A673 (cell line): Measurements from ENCODE around the gene HOMEZ. TPM values are rescaled to one million over a fixed set of nuclear protein-coding genes. Genes with fewer than 3 reads are reported as not detected.

Experiments
- Bru-seq: library from RNA; stranded (reverse); fragments of 400-500 nt; gene quantifications from one replicate; lab custom pipeline; 2021; lab: Mats Ljungman, UMichigan
- BruChase-seq, 2 experiments: library from RNA; stranded (reverse); fragments of 400-500 nt; gene quantifications; one replicate each; lab custom pipeline; 2021; lab: Mats Ljungman, UMichigan
- BruUV-seq: library from RNA; stranded (reverse); fragments of 400-500 nt; replicated peaks from 2 replicates; lab custom pipeline; 2021; lab: Mats Ljungman, UMichigan
- CTCF ChIA-PET: fragments of 300-600 bp; sonication (Branson Sonifier 250); formaldehyde crosslinking; loops from one replicate; lab custom pipeline; 2022; ENCODE audit warnings: antibody characterized with exemption; lab: Charles Lee
- POLR2A ChIA-PET: fragments of 300-600 bp; sonication (Branson Sonifier 250); formaldehyde crosslinking; loops from one replicate; lab custom pipeline; 2022; ENCODE audit warnings: antibody characterized with exemption; ENCODE audit not compliant: low non-redundant PET; lab: Charles Lee
- DNase-seq: peaks from one replicate; pipeline ENCODE4 v3.0.0-alpha.2; 2015; ENCODE audit warnings: low spot score
- H3K27ac ChIP-seq: fragments of 200-600 bp; sonication (generic); 2 replicates; pipeline ENCODE4 v1.5.1; 2016; ENCODE audit warnings: mixed run types, low read depth, mild to moderate bottlenecking, mixed read lengths, antibody characterized with exemption, low read length; ENCODE audit not compliant: poor library complexity, severe bottlenecking
- H3K27me3 ChIP-seq: fragments of 200-600 bp; sonication (generic); replicated peaks from 2 replicates; pipeline ENCODE4 v1.6.1; 2017; ENCODE audit warnings: mixed run types, low read depth, mild to moderate bottlenecking, mixed read lengths, antibody characterized with exemption, low read length; ENCODE audit not compliant: insufficient read depth, poor library complexity
- H3K36me3 ChIP-seq: fragments of 200-600 bp; sonication (generic); 2 replicates; pipeline ENCODE4 v1.6.1; 2016; ENCODE audit warnings: mixed run types, mild to moderate bottlenecking, mixed read lengths, antibody characterized with exemption, low read length; ENCODE audit not compliant: insufficient read depth, poor library complexity, severe bottlenecking
- H3K4me1 ChIP-seq: fragments of 200-600 bp; sonication (generic); 2 replicates; pipeline ENCODE4 v1.6.1; 2017; ENCODE audit warnings: mixed run types, mild to moderate bottlenecking, mixed read lengths, antibody characterized with exemption, low read length; ENCODE audit not compliant: insufficient read depth, poor library complexity, severe bottlenecking
- H3K4me3 ChIP-seq: fragments of 200-600 bp; sonication (generic); 2 replicates; pipeline ENCODE4 v1.5.1; 2016; ENCODE audit warnings: low read depth, mixed run types, mild to moderate bottlenecking, mixed read lengths, low read length; ENCODE audit not compliant: poor library complexity, severe bottlenecking
- H3K9me3 ChIP-seq: fragments of 200-600 bp; sonication (generic); 2 replicates; pipeline ENCODE4 v1.6.1; 2016; ENCODE audit warnings: mixed run types, low read depth, mild to moderate bottlenecking, mixed read lengths, antibody characterized with exemption, low read length; ENCODE audit not compliant: poor library complexity, severe bottlenecking
- CTCF ChIP-seq: fragments of 300-800, 200-600 bp; sonication (generic); conservative IDR thresholded peaks from 2 replicates; pipeline ENCODE4 v1.5.1; 2017; ENCODE audit warnings: low read depth, mild to moderate bottlenecking, antibody characterized with exemption, low read length, moderate library complexity, mixed read lengths
- EZH2 ChIP-seq: fragments of 200-600 bp; sonication (generic); IDR thresholded peaks from 2 replicates; pipeline ENCODE4 v1.6.1; 2017; ENCODE audit warnings: borderline replicate concordance, low read depth, mild to moderate bottlenecking, mixed read lengths, antibody characterized with exemption, low read length; ENCODE audit not compliant: poor library complexity, severe bottlenecking
- intact Hi-C: fragments of 100-400 bp; cut with micrococcal nuclease; formaldehyde crosslinking; loops from one replicate; pipeline ENCODE4 v1.10.0; 2022; ENCODE audit not compliant: unreplicated experiment
- long read RNA-seq: library from polyadenylated mRNA; stranded (forward); transcript quantifications from one replicate; pipeline ENCODE4 v2.0.0, GENCODE V29; 2022
- total RNA-seq: library from RNA; stranded (reverse); gene quantifications from 2 replicates; pipeline ENCODE4 v1.2.3, GENCODE V29; 2021

Gene HOMEZ
- total RNA-seq (6.3 and 9.5 TPM in 2 replicates), Bru-seq, nascent RNA (percentile 56 among the genes with signal in this experiment), BruChase-seq, experiment 1, labeled RNA remaining after a 2-hour chase (percentile 48 among the genes with signal in this experiment), BruChase-seq, experiment 2, labeled RNA remaining after a 6-hour chase (percentile 50 among the genes with signal in this experiment)
- long read RNA-seq, full-length matches to known transcripts: 8 of 16 reads
- long read RNA-seq, partial matches to known transcripts: 5 of 16 reads
- long read RNA-seq, other reads (novel, unspliced or antisense): 3 of 16 reads

DNA sequence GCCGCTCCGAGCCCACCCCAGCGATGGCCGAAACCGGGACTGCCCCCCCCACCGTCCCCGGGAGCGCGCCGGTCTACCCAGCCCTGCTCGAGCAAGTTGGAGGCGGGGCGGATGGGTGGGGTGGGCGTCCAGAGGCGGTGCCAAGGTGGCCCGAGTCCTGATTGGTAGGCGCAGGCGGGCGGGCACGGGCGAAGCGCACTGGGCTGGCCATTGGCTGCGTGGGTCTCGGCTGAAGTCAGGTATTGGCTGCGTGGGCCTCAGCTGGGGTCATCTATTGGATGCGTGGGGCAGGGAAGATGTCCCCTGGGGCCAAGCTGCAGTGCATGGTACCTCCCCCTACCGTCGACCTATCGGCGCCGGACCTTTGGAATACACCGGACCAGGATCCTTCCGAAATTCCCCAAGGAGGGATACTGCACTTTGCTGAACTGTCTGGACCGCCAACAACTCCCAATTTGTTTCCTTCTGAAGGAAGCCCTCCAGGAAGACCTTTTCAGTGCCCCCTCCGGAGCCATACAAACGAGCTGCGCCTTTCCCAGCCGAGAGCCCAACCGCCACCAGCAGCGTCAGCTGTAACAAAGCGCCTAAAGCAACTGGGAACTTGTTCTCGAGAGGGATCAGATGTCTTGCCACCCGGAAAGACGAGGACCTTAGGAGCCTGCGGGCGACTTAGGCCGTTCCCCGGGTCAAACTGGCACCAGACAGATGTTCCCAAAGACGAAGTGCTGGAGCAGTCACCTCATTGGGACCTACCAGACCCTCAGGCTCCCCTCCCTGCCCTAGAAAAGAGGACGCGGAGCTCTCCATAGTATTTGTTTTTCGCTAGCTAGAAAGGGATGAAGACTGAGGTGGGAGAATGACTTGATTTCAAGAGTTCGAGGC, at the start of gene HOMEZ:
Gene HOMEZ, minus strand, starts transcription at position 113 of the 882 bp plus-strand sequence. CDS start 180 bp downstream, outside the sequence.
- Histone ChIP-seq H3K4me1 (peaks cover 6% of the 10 kb centered on the region), H3K27ac (peak within 1 kb of the TSS; percentile 87), H3K9me3 (no peaks in the 10 kb centered on the region), H3K36me3 (no peaks in the 10 kb centered on the region), H3K4me3 (peak within 1 kb of the TSS; percentile 98), H3K27me3 (no peaks in the 10 kb centered on the region)
- intact Hi-C loops: no loop called here
- BruUV-seq: TSS peak; percentile 86
- CTCF ChIA-PET: interaction anchor here (0.5 to 1.2 kb wide), 5 partner anchors 9 to 217 kb away, joined by 3 to 8 read pairs (median 3); no protein-coding TSS in a partner anchor
- peak; percentile 99 for DNase-seq
- TF ChIP-seq CTCF (0 out of 2 replicates have a peak, but pooled peaks have one; percentile 13), EZH2 (no peak)
- POLR2A ChIA-PET: no interaction called here

DNA sequence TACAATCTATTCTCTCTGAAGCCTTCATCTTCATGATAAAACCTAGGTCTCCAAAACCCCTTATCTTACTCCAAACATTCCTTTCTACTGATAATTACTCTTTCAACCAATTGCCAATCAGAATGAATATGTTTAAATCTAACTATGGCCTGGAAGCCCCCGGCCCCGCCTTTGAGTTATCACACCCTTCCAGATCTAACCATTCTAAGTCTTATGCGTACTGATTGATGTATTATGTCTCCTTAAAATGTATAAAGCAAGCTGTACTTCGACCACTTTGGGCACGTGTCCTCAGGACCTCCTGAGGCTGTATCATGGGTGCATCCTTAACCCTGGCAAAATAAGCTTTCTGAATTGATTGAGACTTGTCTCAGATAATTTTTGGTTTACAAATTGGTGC, 49.7 kb upstream of the HOMEZ start:
- CTCF ChIA-PET: no interaction called here
- Histone ChIP-seq H3K9me3 (peaks cover 20% of the 10 kb centered on the region), H3K4me3 (no peak overlapping the region), H3K4me1 (no peaks in the 10 kb centered on the region), H3K27ac (no peak overlapping the region), H3K27me3 (no peaks in the 10 kb centered on the region), H3K36me3 (no peaks in the 10 kb centered on the region)
- no peak for TF ChIP-seq EZH2
- no peak for TF ChIP-seq CTCF
- intact Hi-C loops: loop anchor here (1.0 kb wide), 1 partner anchor 17 kb away; the partner anchor contains the start of gene SLC22A17
- no TSS peak for BruUV-seq
- DNase-seq: no peak
- POLR2A ChIA-PET: no interaction called here

DNA sequence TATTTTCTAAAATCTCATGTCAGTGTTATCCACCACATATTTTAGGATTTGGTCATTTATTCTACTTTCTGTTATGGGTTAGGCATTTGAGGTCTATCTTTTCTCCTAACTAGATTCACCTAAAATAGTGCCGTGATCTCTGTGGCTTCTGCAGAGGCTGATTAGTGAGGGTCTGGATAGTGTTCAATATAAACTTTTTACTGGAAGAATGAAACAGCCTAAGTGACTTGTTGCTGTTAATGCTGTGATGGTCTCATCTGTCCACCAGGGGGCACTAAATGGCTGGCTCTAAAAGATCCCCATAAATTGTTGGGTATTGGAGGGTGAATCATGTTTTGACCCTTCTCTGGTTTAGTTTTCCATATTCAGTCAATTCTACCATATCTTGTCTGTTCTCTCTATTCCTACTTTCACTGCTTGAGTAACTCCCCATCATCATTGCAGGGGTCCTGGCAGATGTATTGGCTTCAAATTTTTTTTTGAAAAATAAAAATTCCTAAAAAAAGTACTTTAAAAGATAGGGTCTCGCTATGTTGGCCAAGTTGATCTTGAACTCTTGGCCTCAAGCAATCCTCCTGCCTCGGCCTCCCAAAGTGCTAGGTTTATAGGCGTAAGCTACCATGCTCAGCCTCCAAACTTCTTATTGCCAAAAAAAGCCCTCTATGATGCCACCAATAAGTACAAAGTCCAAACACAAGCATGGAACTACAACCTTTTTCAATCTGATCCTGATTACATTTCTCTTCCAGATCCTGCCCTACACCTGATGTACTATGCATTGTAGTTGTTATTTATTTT, 42.2 kb upstream of the HOMEZ start:
- CTCF ChIA-PET: no interaction called here
- H3K4me3 ChIP-seq: no peak overlapping the region
- TF ChIP-seq EZH2 (no peak), CTCF (peak; percentile 90)
- peaks cover 32% of the 10 kb centered on the region for H3K36me3 ChIP-seq
- no peaks in the 10 kb centered on the region for H3K27me3 ChIP-seq
- H3K4me1 ChIP-seq: peaks cover 4% of the 10 kb centered on the region
- no peak overlapping the region for H3K27ac ChIP-seq
- no peaks in the 10 kb centered on the region for H3K9me3 ChIP-seq
- intact Hi-C loops: loop anchor here (1.0 to 2.0 kb wide), 2 partner anchors 52 to 231 kb away; no protein-coding TSS in a partner anchor
- BruUV-seq: no TSS peak
- DNase-seq: peak; percentile 82
- POLR2A ChIA-PET: no interaction called here
